OCI-LY7 (cell line): ENCODE results near the gene VWA8. TPM values are rescaled to one million over a fixed set of nuclear protein-coding genes. Genes with fewer than 3 reads are reported as not detected.
A peak's percentile ranks its signal among the peaks of the same experiment; 100 is the strongest.

Experiments used
- BruUV-seq: library from RNA; stranded (reverse); fragments of 400-500 nt; replicated peaks from 2 replicates; lab custom pipeline; 2021; lab: Mats Ljungman, UMichigan
- CTCF ChIA-PET: fragments of 300-600 bp; sonication (Branson Sonifier 250); formaldehyde crosslinking; loops from one replicate; lab custom pipeline; 2022; ENCODE audit warnings: antibody characterized with exemption; ENCODE audit not compliant: unreplicated experiment; lab: Charles Lee
- POLR2A ChIA-PET: fragments of 300-600 bp; sonication (Branson Sonifier 250); formaldehyde crosslinking; loops from one replicate; lab custom pipeline; 2022; ENCODE audit warnings: antibody characterized with exemption; lab: Charles Lee
- DNase-seq: peaks from one replicate; pipeline ENCODE4 v3.0.0-alpha.2; 2015; ENCODE audit warnings: low spot score
- H2AFZ ChIP-seq: fragments of 200-600 bp; sonication (generic), shearing (Covaris generic); 2 replicates; pipeline ENCODE4 v1.6.1; 2014; ENCODE audit warnings: mild to moderate bottlenecking, antibody characterized with exemption, low read length, moderate library complexity
- H3K27ac ChIP-seq: fragments of 200-600 bp; sonication (generic); 2 replicates; pipeline ENCODE4 v1.5.1; 2014; ENCODE audit warnings: mixed run types, low read depth, mild to moderate bottlenecking, moderate library complexity, low read length, inconsistent platforms; ENCODE audit not compliant: poor library complexity, severe bottlenecking
- H3K36me3 ChIP-seq: fragments of 200-600 bp; sonication (generic); 2 replicates; pipeline ENCODE4 v1.6.1; 2014; ENCODE audit warnings: mild to moderate bottlenecking, antibody characterized with exemption, low read length, moderate library complexity, mixed read lengths; ENCODE audit not compliant: insufficient read depth
- H3K4me1 ChIP-seq: fragments of 200-600 bp; sonication (generic); 2 replicates; pipeline ENCODE4 v1.5.1; 2014; ENCODE audit warnings: mild to moderate bottlenecking, low read length; ENCODE audit not compliant: insufficient read depth, poor library complexity, severe bottlenecking
- H3K4me2 ChIP-seq: fragments of 200-600 bp; sonication (generic); 2 replicates; pipeline ENCODE4 v1.6.1; 2014; ENCODE audit warnings: mild to moderate bottlenecking, low read length
- H3K4me3 ChIP-seq: fragments of 200-600 bp; sonication (generic); 2 replicates; pipeline ENCODE4 v1.5.1; 2014; ENCODE audit warnings: mild to moderate bottlenecking, low read depth, low read length; ENCODE audit not compliant: poor library complexity, severe bottlenecking
- H3K79me2 ChIP-seq: fragments of 200-600 bp; sonication (generic); 2 replicates; pipeline ENCODE4 v1.6.1; 2016; ENCODE audit warnings: low read depth, mild to moderate bottlenecking, low read length, moderate library complexity, mixed read lengths; ENCODE audit not compliant: insufficient read depth
- H3K9me2 ChIP-seq: fragments of 200-600 bp; sonication (generic); 2 replicates; pipeline ENCODE4 v1.6.1; 2016; ENCODE audit warnings: mild to moderate bottlenecking, low read length, mixed read lengths; ENCODE audit not compliant: insufficient read depth
- H3K9me3 ChIP-seq: fragments of 200-600 bp; sonication (generic); 2 replicates; pipeline ENCODE4 v1.6.1; 2014; ENCODE audit warnings: mild to moderate bottlenecking, mixed run types, low read length, mixed read lengths
- H4K20me1 ChIP-seq: fragments of 200-600 bp; sonication (generic); 2 replicates; pipeline ENCODE4 v1.6.1; 2014; ENCODE audit warnings: mild to moderate bottlenecking, antibody characterized with exemption, low read length, moderate library complexity, mixed read lengths; ENCODE audit not compliant: insufficient read depth
- CTCF ChIP-seq: fragments of 200-600 bp; sonication (generic); conservative IDR thresholded peaks from 2 replicates; pipeline ENCODE4 v1.5.1; 2014; ENCODE audit warnings: mild to moderate bottlenecking, antibody characterized with exemption, low read length, moderate library complexity, mixed read lengths
- EZH2phosphoT487 ChIP-seq: fragments of 200-600 bp; sonication (generic); IDR thresholded peaks from 2 replicates; pipeline ENCODE4 v1.6.1; 2018; ENCODE audit warnings: low read depth, borderline replicate concordance, mild to moderate bottlenecking, mixed run types, antibody characterized with exemption, low read length, moderate library complexity, mixed read lengths
- intact Hi-C: fragments of 100-400 bp; cut with micrococcal nuclease; formaldehyde crosslinking; loops from one replicate; pipeline ENCODE4 v1.10.0; 2022; ENCODE audit not compliant: unreplicated experiment
- total RNA-seq, 2 experiments: library from RNA; depleted of rRNA in 1 of 2; stranded (reverse); fragments of >200 nt in 1 of 2; shearing (Covaris generic) in 1 of 2; gene quantifications; 2 replicates each; pipeline ENCODE4 v1.2.3, GENCODE V29; 2014 to 2022

VWA8 gene
- total RNA-seq, 2 experiments from 2014 or later: 26.4 to 31.5 TPM

- DNase-seq: no peak
- BruUV-seq: no TSS peak
- no peaks in the 10 kb centered on the region for H3K79me2 ChIP-seq
- H4K20me1 ChIP-seq: no peaks in the 10 kb centered on the region
- H3K4me1 ChIP-seq: peaks cover 13% of the 10 kb centered on the region
- no peak overlapping the region for H3K4me2 ChIP-seq
- H3K36me3 ChIP-seq: peaks cover 52% of the 10 kb centered on the region
- H2AFZ ChIP-seq: no peak overlapping the region
- TF ChIP-seq EZH2phosphoT487 (no peak), CTCF (no peak)
- ChIA-PET CTCF (no interaction called here), POLR2A (interaction anchor here (0.6 kb wide), 1 partner anchor 134 kb away, joined by 4 read pairs; no protein-coding TSS in a partner anchor)
- H3K9me3 ChIP-seq: no peaks in the 10 kb centered on the region
- intact Hi-C loops: no loop called here
- no peak overlapping the region for H3K27ac ChIP-seq
- no peaks in the 10 kb centered on the region for H3K9me2 ChIP-seq
- no peak overlapping the region for H3K4me3 ChIP-seq
These were observed 147.5 kb downstream of the VWA8 start for GRCh38 chr13:41813426-41813825.

- no peak overlapping the region for H3K27ac ChIP-seq
- peaks cover 54% of the 10 kb centered on the region for H3K36me3 ChIP-seq
- ChIA-PET CTCF (no interaction called here), POLR2A (no interaction called here)
- no peaks in the 10 kb centered on the region for H3K79me2 ChIP-seq
- H3K9me2 ChIP-seq: no peaks in the 10 kb centered on the region
- intact Hi-C loops: no loop called here
- TF ChIP-seq EZH2phosphoT487: no peak
- TF ChIP-seq CTCF: no peak
- BruUV-seq: no TSS peak
- no peaks in the 10 kb centered on the region for H4K20me1 ChIP-seq
- peak; percentile 9 for DNase-seq
- no peak overlapping the region for H2AFZ ChIP-seq
- no peak overlapping the region for H3K4me2 ChIP-seq
- no peak overlapping the region for H3K4me3 ChIP-seq
- peaks cover 13% of the 10 kb centered on the region for H3K4me1 ChIP-seq
- no peaks in the 10 kb centered on the region for H3K9me3 ChIP-seq
These were observed 148.1 kb downstream of the VWA8 start for GRCh38 chr13:41812851-41813250.

- Histone ChIP-seq H3K79me2 (no peaks in the 10 kb centered on the region), H3K27ac (no peak overlapping the region), H3K4me2 (no peak overlapping the region; the same call in 1 of the 2 replicates), H3K36me3 (peaks cover 55% of the 10 kb centered on the region), H3K4me1 (peaks cover 13% of the 10 kb centered on the region), H4K20me1 (no peaks in the 10 kb centered on the region), H3K9me2 (no peaks in the 10 kb centered on the region), H3K4me3 (no peak overlapping the region), H3K9me3 (no peaks in the 10 kb centered on the region), H2AFZ (no peak overlapping the region)
- intact Hi-C loops: no loop called here
- CTCF ChIA-PET: no interaction called here
- TF ChIP-seq EZH2phosphoT487: no peak
- no peak for TF ChIP-seq CTCF
- no TSS peak for BruUV-seq
- POLR2A ChIA-PET: no interaction called here
- no peak for DNase-seq
These were observed 148.7 kb downstream of the VWA8 start for GRCh38 chr13:41812237-41812636.
